GM12878 (cell line): ENCODE data around the gene HNRNPM.
"Not testable (repeated sequence)": the region's sequence is repeated elsewhere in the genome, so short reads cannot be mapped to it uniquely, and the experiment has no call there.

Source experiments
- BCL3 ChIP-seq: IDR thresholded peaks from 2 replicates; pipeline ENCODE4 v1.6.1; 2011; ENCODE audit warnings: borderline replicate concordance, low read depth, mild to moderate bottlenecking, moderate library complexity, low read length; ENCODE audit not compliant: insufficient read depth, poor library complexity, severe bottlenecking
- CTCF ChIP-seq, 3 experiments: IDR thresholded peaks in 2 of 3; conservative IDR thresholded peaks in 1 of 3; 2 replicates each; pipeline ENCODE4 v1.5.1; 2011; ENCODE audit warnings: low read depth in 3 of 3, low read length in 3 of 3, mild to moderate bottlenecking in 3 of 3, control low read depth in 2 of 3, moderate library complexity in 2 of 3, inconsistent platforms in 1 of 3, mixed read lengths in 1 of 3; ENCODE audit not compliant: control insufficient read depth in 2 of 3, insufficient read depth in 1 of 3; ENCODE audit errors: extremely low read depth in 1 of 3
- EZH2 ChIP-seq: IDR thresholded peaks from 2 replicates; pipeline ENCODE4 v1.6.1; 2012; ENCODE audit warnings: low read depth, mild to moderate bottlenecking, control low read depth, inconsistent platforms, low read length, borderline replicate concordance; ENCODE audit not compliant: control insufficient read depth
- IRF3 ChIP-seq: fragments of 450-650 bp; IDR thresholded peaks from 2 replicates; pipeline ENCODE4 v1.6.1; 2014; ENCODE audit warnings: mild to moderate bottlenecking
- JUNB ChIP-seq: IDR thresholded peaks from 2 replicates; pipeline ENCODE4 v1.6.1; 2016; ENCODE audit warnings: antibody characterized with exemption, mild to moderate bottlenecking
- PBX3 ChIP-seq: IDR thresholded peaks from 2 replicates; pipeline ENCODE4 v1.6.1; 2011; ENCODE audit warnings: mild to moderate bottlenecking, low read depth, low read length, moderate library complexity; ENCODE audit not compliant: insufficient replicate concordance
- POLR2A ChIP-seq: IDR thresholded peaks from 2 replicates; pipeline ENCODE4 v1.6.1; 2011; ENCODE audit warnings: low read depth, mild to moderate bottlenecking, low read length
- POLR2AphosphoS5 ChIP-seq: IDR thresholded peaks from 2 replicates; pipeline ENCODE4 v1.6.1; 2011; ENCODE audit warnings: mild to moderate bottlenecking, low read length, inconsistent platforms
- RAD21 ChIP-seq: IDR thresholded peaks from 2 replicates; pipeline ENCODE4 v1.6.1; 2011; ENCODE audit warnings: mild to moderate bottlenecking, low read depth, low read length, moderate library complexity; ENCODE audit not compliant: insufficient read depth
- RFX5 ChIP-seq: IDR thresholded peaks from 2 replicates; pipeline ENCODE4 v1.6.1; 2011; ENCODE audit warnings: low read depth, low read length, improper control_type of control experiment
- SIN3A ChIP-seq: IDR thresholded peaks from 2 replicates; pipeline ENCODE4 v1.6.1; 2012; ENCODE audit warnings: low read depth, low read length, improper control_type of control experiment
- SP1 ChIP-seq: IDR thresholded peaks from one replicate; pipeline ENCODE4 v1.6.1; 2011; ENCODE audit warnings: low read depth, low read length
- SREBF2 ChIP-seq: IDR thresholded peaks from 2 replicates; pipeline ENCODE4 v1.6.1; 2012; ENCODE audit warnings: mild to moderate bottlenecking, low read length

- TF ChIP-seq POLR2AphosphoS5; CTCF (IDR thresholded peaks at IDR 0.05 in 2 of 3, conservative IDR thresholded peaks at IDR 0.05 in 1 of 3; ENCODE audit: control insufficient read depth in 2 of 3, extremely low read depth in 1 of 3, insufficient read depth in 1 of 3, low read depth in 3 of 3, low read length in 3 of 3); SREBF2; RFX5; JUNB; SIN3A; BCL3; IRF3; RAD21; PBX3; POLR2A; SP1; EZH2: not testable (repeated sequence)
These were observed 19.4 kb upstream of the HNRNPM start for GRCh38 chr19:8425331-8425730.
